ENCODE results near the gene FAM184A. TPM values are rescaled to one million over a fixed set of nuclear protein-coding genes. Genes with fewer than 3 reads are reported as not detected.

The FAM184A gene
- total and polyA plus RNA-seq, 2 experiments from 2014 or later: 13.7 to 18.6 TPM

DNA sequence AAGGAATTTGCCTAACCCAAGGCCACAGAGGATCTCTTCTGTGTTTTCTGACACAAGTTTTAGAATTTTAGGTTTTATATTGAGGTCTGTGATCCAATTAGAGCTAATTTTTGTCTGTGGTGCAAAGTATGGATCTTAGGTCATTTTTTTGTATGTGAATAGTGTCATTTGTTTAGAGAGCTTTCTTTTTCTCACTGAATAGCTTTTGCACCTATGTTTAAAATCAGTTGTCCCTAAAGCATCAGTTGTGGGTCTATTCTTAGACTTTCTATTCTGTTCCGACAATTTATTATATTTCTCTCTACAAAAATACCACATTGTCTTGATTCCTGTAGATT lies 143.2 kb downstream of the FAM184A start:
- H3K4me1 Mint-ChIP-seq: peaks cover 18% of the 10 kb centered on the region
- peak overlapping the region; percentile 90 for H3K27ac Mint-ChIP-seq
- Histone ChIP-seq H2AFZ (no peak overlapping the region), H3K4me1 (ENCODE audit: insufficient read depth) (peaks cover 7% of the 10 kb centered on the region), H3K79me2 (replicated peaks; ENCODE audit: insufficient read depth) (peaks cover 70% of the 10 kb centered on the region), H3K4me3 (peak overlapping the region; percentile 99), H3K27me3 (ENCODE audit: insufficient read depth) (no peaks in the 10 kb centered on the region), H3F3A (replicated peaks; ENCODE audit: low read depth) (0 out of 2 replicates have a peak, but pooled peaks cover 2% of the 10 kb centered on the region), H4K20me1 (replicated peaks; ENCODE audit: insufficient read depth) (peaks cover 14% of the 10 kb centered on the region), H3K9me2 (ENCODE audit: insufficient read depth) (no peaks in the 10 kb centered on the region; the same call in 1 of the 2 replicates), H3K36me3 (ENCODE audit: insufficient read depth) (peaks cover 13% of the 10 kb centered on the region; the same call in 1 of the 2 replicates), H3K27ac (ENCODE audit: low read depth) (peak overlapping the region; percentile 90), H3K4me2 (peak overlapping the region; percentile 99)
- peaks cover 58% of the 10 kb centered on the region for H3K36me3 Mint-ChIP-seq (ENCODE audit: low read depth)
- peak overlapping the region; percentile 84 for H3K4me3 Mint-ChIP-seq
- peaks cover 2% of the 10 kb centered on the region for H3K27me3 Mint-ChIP-seq (ENCODE audit: insufficient read depth, low read depth, poor library complexity)
- H3K9me3 Mint-ChIP-seq: peaks cover 25% of the 10 kb centered on the region
- DNase-seq (ENCODE audit: low spot score) (no peak), ATAC-seq (no peak)
- no peak for TF ChIP-seq EZH2 (IDR thresholded peaks at IDR 0.05; ENCODE audit: low read depth, unreplicated experiment)
- TF ChIP-seq, protein P1, sequence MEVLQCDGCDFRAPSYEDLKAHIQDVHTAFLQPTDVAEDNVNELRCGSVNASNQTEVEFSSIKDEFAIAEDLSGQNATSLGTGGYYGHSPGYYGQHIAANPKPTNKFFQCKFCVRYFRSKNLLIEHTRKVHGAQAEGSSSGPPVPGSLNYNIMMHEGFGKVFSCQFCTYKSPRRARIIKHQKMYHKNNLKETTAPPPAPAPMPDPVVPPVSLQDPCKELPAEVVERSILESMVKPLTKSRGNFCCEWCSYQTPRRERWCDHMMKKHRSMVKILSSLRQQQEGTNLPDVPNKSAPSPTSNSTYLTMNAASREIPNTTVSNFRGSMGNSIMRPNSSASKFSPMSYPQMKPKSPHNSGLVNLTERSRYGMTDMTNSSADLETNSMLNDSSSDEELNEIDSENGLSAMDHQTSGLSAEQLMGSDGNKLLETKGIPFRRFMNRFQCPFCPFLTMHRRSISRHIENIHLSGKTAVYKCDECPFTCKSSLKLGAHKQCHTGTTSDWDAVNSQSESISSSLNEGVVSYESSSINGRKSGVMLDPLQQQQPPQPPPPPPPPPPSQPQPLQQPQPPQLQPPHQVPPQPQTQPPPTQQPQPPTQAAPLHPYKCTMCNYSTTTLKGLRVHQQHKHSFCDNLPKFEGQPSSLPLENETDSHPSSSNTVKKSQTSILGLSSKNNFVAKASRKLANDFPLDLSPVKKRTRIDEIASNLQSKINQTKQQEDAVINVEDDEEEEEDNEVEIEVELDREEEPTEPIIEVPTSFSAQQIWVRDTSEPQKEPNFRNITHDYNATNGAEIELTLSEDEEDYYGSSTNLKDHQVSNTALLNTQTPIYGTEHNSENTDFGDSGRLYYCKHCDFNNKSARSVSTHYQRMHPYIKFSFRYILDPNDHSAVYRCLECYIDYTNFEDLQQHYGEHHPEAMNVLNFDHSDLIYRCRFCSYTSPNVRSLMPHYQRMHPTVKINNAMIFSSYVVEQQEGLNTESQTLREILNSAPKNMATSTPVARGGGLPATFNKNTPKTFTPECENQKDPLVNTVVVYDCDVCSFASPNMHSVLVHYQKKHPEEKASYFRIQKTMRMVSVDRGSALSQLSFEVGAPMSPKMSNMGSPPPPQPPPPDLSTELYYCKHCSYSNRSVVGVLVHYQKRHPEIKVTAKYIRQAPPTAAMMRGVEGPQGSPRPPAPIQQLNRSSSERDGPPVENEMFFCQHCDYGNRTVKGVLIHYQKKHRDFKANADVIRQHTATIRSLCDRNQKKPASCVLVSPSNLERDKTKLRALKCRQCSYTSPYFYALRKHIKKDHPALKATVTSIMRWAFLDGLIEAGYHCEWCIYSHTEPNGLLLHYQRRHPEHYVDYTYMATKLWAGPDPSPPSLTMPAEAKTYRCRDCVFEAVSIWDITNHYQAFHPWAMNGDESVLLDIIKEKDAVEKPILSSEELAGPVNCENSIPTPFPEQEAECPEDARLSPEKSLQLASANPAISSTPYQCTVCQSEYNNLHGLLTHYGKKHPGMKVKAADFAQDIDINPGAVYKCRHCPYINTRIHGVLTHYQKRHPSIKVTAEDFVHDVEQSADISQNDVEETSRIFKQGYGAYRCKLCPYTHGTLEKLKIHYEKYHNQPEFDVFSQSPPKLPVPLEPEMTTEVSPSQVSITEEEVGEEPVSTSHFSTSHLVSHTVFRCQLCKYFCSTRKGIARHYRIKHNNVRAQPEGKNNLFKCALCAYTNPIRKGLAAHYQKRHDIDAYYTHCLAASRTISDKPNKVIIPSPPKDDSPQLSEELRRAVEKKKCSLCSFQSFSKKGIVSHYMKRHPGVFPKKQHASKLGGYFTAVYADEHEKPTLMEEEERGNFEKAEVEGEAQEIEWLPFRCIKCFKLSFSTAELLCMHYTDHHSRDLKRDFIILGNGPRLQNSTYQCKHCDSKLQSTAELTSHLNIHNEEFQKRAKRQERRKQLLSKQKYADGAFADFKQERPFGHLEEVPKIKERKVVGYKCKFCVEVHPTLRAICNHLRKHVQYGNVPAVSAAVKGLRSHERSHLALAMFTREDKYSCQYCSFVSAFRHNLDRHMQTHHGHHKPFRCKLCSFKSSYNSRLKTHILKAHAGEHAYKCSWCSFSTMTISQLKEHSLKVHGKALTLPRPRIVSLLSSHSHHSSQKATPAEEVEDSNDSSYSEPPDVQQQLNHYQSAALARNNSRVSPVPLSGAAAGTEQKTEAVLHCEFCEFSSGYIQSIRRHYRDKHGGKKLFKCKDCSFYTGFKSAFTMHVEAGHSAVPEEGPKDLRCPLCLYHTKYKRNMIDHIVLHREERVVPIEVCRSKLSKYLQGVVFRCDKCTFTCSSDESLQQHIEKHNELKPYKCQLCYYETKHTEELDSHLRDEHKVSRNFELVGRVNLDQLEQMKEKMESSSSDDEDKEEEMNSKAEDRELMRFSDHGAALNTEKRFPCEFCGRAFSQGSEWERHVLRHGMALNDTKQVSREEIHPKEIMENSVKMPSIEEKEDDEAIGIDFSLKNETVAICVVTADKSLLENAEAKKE (CRISPR knock-in tag; IDR thresholded peaks at IDR 0.05): no peak
- TF ChIP-seq ZNF331 (CRISPR knock-in tag; IDR thresholded peaks at IDR 0.05; ENCODE audit: low read depth): no peak
- no peak for TF ChIP-seq EZH2phosphoT487 (IDR thresholded peaks at IDR 0.05; ENCODE audit: unreplicated experiment)
- no peak for TF ChIP-seq CREB1 (CRISPR knock-in tag; IDR thresholded peaks at IDR 0.05; ENCODE audit: low read depth)
- TF ChIP-seq JUNB (IDR thresholded peaks at IDR 0.05; ENCODE audit: unreplicated experiment): no peak
- TF ChIP-seq STAT1 (IDR thresholded peaks at IDR 0.05; ENCODE audit: unreplicated experiment): no peak

All from GM23338 (cell line).